WTC11 (cell line): ENCODE results near the gene CAPN15. TPM values are rescaled to one million over a fixed set of nuclear protein-coding genes. Genes with fewer than 3 reads are reported as not detected.

Experiments
- ATAC-seq: fragments of 200-7000 bp; cut with Tn5 transposase; 2 replicates; pipeline ENCODE4 v1.10.0; 2021; ENCODE audit warnings: mild to moderate bottlenecking, moderate library complexity
- CTCF ChIA-PET: fragments of 300-600 bp; sonication (Branson Sonifier 250); formaldehyde crosslinking; loops from one replicate; lab custom pipeline; 2021; ENCODE audit warnings: antibody characterized with exemption; lab: Charles Lee
- POLR2A ChIA-PET: fragments of 350-600 bp; sonication (Branson Sonifier 250); formaldehyde crosslinking; loops from one replicate; lab custom pipeline; 2021; ENCODE audit warnings: antibody characterized with exemption; lab: Charles Lee
- DNase-seq: peaks from one replicate; pipeline ENCODE4 v3.0.0; 2021; ENCODE audit warnings: low spot score
- H3K27ac Mint-ChIP-seq: 2 replicates; pipeline ENCODE4 v1.8.0; 2021; ENCODE audit warnings: mixed read lengths
- H3K27me3 Mint-ChIP-seq: 2 replicates; pipeline ENCODE4 v1.8.0; 2021; ENCODE audit warnings: low read depth, mild to moderate bottlenecking, moderate library complexity, mixed read lengths
- H3K36me3 Mint-ChIP-seq: 2 replicates; pipeline ENCODE4 v1.8.0; 2021; ENCODE audit warnings: mixed read lengths
- H3K4me1 Mint-ChIP-seq: 2 replicates; pipeline ENCODE4 v1.8.0; 2022; ENCODE audit warnings: mixed read lengths
- H3K4me3 Mint-ChIP-seq: 2 replicates; pipeline ENCODE4 v1.8.0; 2021; ENCODE audit warnings: mild to moderate bottlenecking, moderate library complexity, mixed read lengths
- H3K9me3 Mint-ChIP-seq: 2 replicates; pipeline ENCODE4 v1.8.0; 2021; ENCODE audit warnings: mixed read lengths
- CDX4 ChIP-seq: fragments of 250-450 bp; sonication (Bioruptor Pico); IDR thresholded peaks from 2 replicates; pipeline ENCODE4 v1.9.0; 2021; ENCODE audit warnings: moderate library complexity, mild to moderate bottlenecking, inconsistent platforms, borderline replicate concordance
- CREB1 ChIP-seq: sonication (generic); formaldehyde crosslinking; IDR thresholded peaks from 2 replicates; pipeline ENCODE4 v1.8.0; 2023; ENCODE audit warnings: mild to moderate bottlenecking, missing genetic modification reagents
- E2F1 ChIP-seq: sonication (generic); formaldehyde crosslinking; IDR thresholded peaks from 2 replicates; pipeline ENCODE4 v1.8.0; 2022; ENCODE audit warnings: mild to moderate bottlenecking, missing genetic modification reagents
- ERG ChIP-seq: fragments of 250-450 bp; sonication (Bioruptor Pico); IDR thresholded peaks from 2 replicates; pipeline ENCODE4 v1.8.0; 2021; ENCODE audit warnings: mild to moderate bottlenecking
- ETV6 ChIP-seq: sonication (generic); formaldehyde crosslinking; IDR thresholded peaks from 2 replicates; pipeline ENCODE4 v1.8.1; 2022; ENCODE audit warnings: mild to moderate bottlenecking, missing genetic modification reagents
- HMGXB4 ChIP-seq: sonication (generic); formaldehyde crosslinking; IDR thresholded peaks from 2 replicates; pipeline ENCODE4 v1.8.1; 2023; ENCODE audit warnings: mild to moderate bottlenecking, moderate library complexity, missing genetic modification reagents
- IRF2 ChIP-seq: sonication (generic); formaldehyde crosslinking; IDR thresholded peaks from 2 replicates; pipeline ENCODE4 v1.8.0; 2022; ENCODE audit warnings: low read depth, missing genetic modification reagents, borderline replicate concordance
- KAT7 ChIP-seq: sonication (generic); formaldehyde crosslinking; IDR thresholded peaks from 2 replicates; pipeline ENCODE4 v1.8.1; 2023; ENCODE audit warnings: missing genetic modification reagents, mild to moderate bottlenecking, borderline replicate concordance
- NFYB ChIP-seq: sonication (generic); formaldehyde crosslinking; conservative IDR thresholded peaks from 2 replicates; pipeline ENCODE4 v1.8.0; 2022; ENCODE audit warnings: low read depth, missing genetic modification reagents
- NR3C1 ChIP-seq: sonication (generic); formaldehyde crosslinking; conservative IDR thresholded peaks from 2 replicates; pipeline ENCODE4 v1.8.1; 2023; ENCODE audit warnings: low read depth, mild to moderate bottlenecking, missing genetic modification reagents
- RORB ChIP-seq: fragments of 250-450 bp; sonication (Bioruptor Pico); IDR thresholded peaks from 2 replicates; pipeline ENCODE4 v1.9.0; 2021; ENCODE audit warnings: mild to moderate bottlenecking
- SOX15 ChIP-seq: fragments of 250-450 bp; sonication (Bioruptor Pico); IDR thresholded peaks from 2 replicates; pipeline ENCODE4 v1.9.0; 2021; ENCODE audit warnings: mild to moderate bottlenecking
- TCF7 ChIP-seq: sonication (generic); formaldehyde crosslinking; IDR thresholded peaks from 2 replicates; pipeline ENCODE4 v1.8.0; 2022; ENCODE audit warnings: mild to moderate bottlenecking, low read depth, missing genetic modification reagents, moderate library complexity
- TEAD1 ChIP-seq: sonication (generic); formaldehyde crosslinking; IDR thresholded peaks from 2 replicates; pipeline ENCODE4 v1.8.0; 2022; ENCODE audit warnings: mild to moderate bottlenecking, missing genetic modification reagents
- ZBTB43 ChIP-seq: sonication (generic); formaldehyde crosslinking; IDR thresholded peaks from 2 replicates; pipeline ENCODE4 v1.8.1; 2023; ENCODE audit warnings: mild to moderate bottlenecking, missing genetic modification reagents
- ZMAT4 ChIP-seq: fragments of 250-450 bp; sonication (Bioruptor Pico); IDR thresholded peaks from 2 replicates; pipeline ENCODE4 v1.9.0; 2021; ENCODE audit warnings: mild to moderate bottlenecking
- ZNF121 ChIP-seq: sonication (generic); formaldehyde crosslinking; IDR thresholded peaks from 2 replicates; pipeline ENCODE4 v1.8.0; 2023; ENCODE audit warnings: missing genetic modification reagents
- ZNF232 ChIP-seq: sonication (generic); formaldehyde crosslinking; IDR thresholded peaks from 2 replicates; pipeline ENCODE4 v1.8.0; 2022; ENCODE audit warnings: mild to moderate bottlenecking, missing genetic modification reagents
- ZNF263 ChIP-seq: sonication (generic); formaldehyde crosslinking; IDR thresholded peaks from 2 replicates; pipeline ENCODE4 v1.8.1; 2022; ENCODE audit warnings: low read depth, mild to moderate bottlenecking, moderate library complexity, missing genetic modification reagents
- ZNF396 ChIP-seq: fragments of 250-450 bp; sonication (Bioruptor Pico); IDR thresholded peaks from 2 replicates; pipeline ENCODE4 v1.8.0; 2021; ENCODE audit warnings: mild to moderate bottlenecking, moderate library complexity, borderline replicate concordance
- ZNF416 ChIP-seq: fragments of 250-450 bp; sonication (Bioruptor Pico); IDR thresholded peaks from 2 replicates; pipeline ENCODE4 v1.9.0; 2021; ENCODE audit warnings: mild to moderate bottlenecking, inconsistent platforms
- ZNF423 ChIP-seq: fragments of 250-450 bp; sonication (Bioruptor Pico); IDR thresholded peaks from 2 replicates; pipeline ENCODE4 v2.1.2; 2022; ENCODE audit warnings: mild to moderate bottlenecking, moderate library complexity
- ZNF512 ChIP-seq: sonication (generic); formaldehyde crosslinking; IDR thresholded peaks from 2 replicates; pipeline ENCODE4 v1.8.1; 2022; ENCODE audit warnings: missing genetic modification reagents, borderline replicate concordance
- ZNF671 ChIP-seq: fragments of 250-450 bp; sonication (Bioruptor Pico); IDR thresholded peaks from 2 replicates; pipeline ENCODE4 v1.8.0; 2021; ENCODE audit warnings: mild to moderate bottlenecking
- total RNA-seq: library from RNA; stranded (reverse); gene quantifications from 3 replicates; pipeline ENCODE4 v1.2.3, GENCODE V29; 2021

Gene CAPN15
- total RNA-seq, 1 experiment from 2014 or later = 110 TPM

- Mint-ChIP-seq H3K4me3 (peak overlapping the region; percentile 62), H3K27me3 (peaks cover 29% of the 10 kb centered on the region), H3K27ac (no peak overlapping the region), H3K4me1 (no peaks in the 10 kb centered on the region), H3K9me3 (no peaks in the 10 kb centered on the region), H3K36me3 (no peaks in the 10 kb centered on the region)
- TF ChIP-seq ZNF121 (CRISPR knock-in tag) = no peak
- TF ChIP-seq E2F1 (CRISPR knock-in tag) = no peak
- TF ChIP-seq HMGXB4 (CRISPR knock-in tag) = no peak
- no peak for TF ChIP-seq ZNF263 (CRISPR knock-in tag)
- no peak for TF ChIP-seq IRF2 (CRISPR knock-in tag)
- TF ChIP-seq NFYB (CRISPR knock-in tag) = no peak
- TF ChIP-seq CREB1 = no peak
- no peak for TF ChIP-seq ETV6 (CRISPR knock-in tag)
- TF ChIP-seq ZMAT4 = no peak
- peak; percentile 19 for ATAC-seq
- POLR2A ChIA-PET = no interaction called here
- CTCF ChIA-PET = interaction anchor here (0.9 to 1.5 kb wide), 7 partner anchors 10 to 168 kb away, joined by 3 to 5 read pairs (median 4); no protein-coding TSS in a partner anchor
- no peak for DNase-seq
These were observed 32.1 kb downstream of the CAPN15 start for GRCh38 chr16:559411-560203.

GRCh38 chr16:560204-560700 is 32.7 kb downstream of the CAPN15 start, which contains the start of gene PRR35:
Gene PRR35, plus strand, starts transcription at chr16:560394. Its CDS starts 2,901 bp downstream, at chr16:563295.
- ATAC-seq = no peak

GRCh38 chr16:560701-561412 is 33.3 kb downstream of the CAPN15 start:
- Mint-ChIP-seq H3K27ac (no peak overlapping the region), H3K4me1 (peaks cover 3% of the 10 kb centered on the region; the same call in 1 of the 2 replicates), H3K27me3 (peaks cover 29% of the 10 kb centered on the region), H3K4me3 (no peak overlapping the region), H3K9me3 (no peaks in the 10 kb centered on the region), H3K36me3 (no peaks in the 10 kb centered on the region)
- ATAC-seq = no peak
- CTCF ChIA-PET = no interaction called here
- POLR2A ChIA-PET = no interaction called here
- no peak for DNase-seq
- TF ChIP-seq ERG (CRISPR knock-in tag) (no peak), CDX4 (CRISPR knock-in tag) (no peak), TCF7 (CRISPR knock-in tag) (no peak), ZNF416 (CRISPR knock-in tag) (no peak), KAT7 (CRISPR knock-in tag) (no peak), SOX15 (CRISPR knock-in tag) (no peak), ZNF396 (CRISPR knock-in tag) (no peak), RORB (CRISPR knock-in tag) (no peak), ZNF671 (CRISPR knock-in tag) (no peak), ETV6 (CRISPR knock-in tag) (no peak), ZBTB43 (CRISPR knock-in tag) (no peak), ZNF232 (CRISPR knock-in tag) (no peak), ZNF512 (CRISPR knock-in tag) (no peak)

More at GRCh38 chr16:560204-560700, 32.7 kb downstream of the CAPN15 start, which contains the start of gene PRR35:
- ChIA-PET POLR2A (no interaction called here), CTCF (interaction anchor here (1.2 kb wide), 1 partner anchor 19 kb away, joined by 5 read pairs; no protein-coding TSS in a partner anchor)
- H3K36me3 Mint-ChIP-seq = no peaks in the 10 kb centered on the region
- no peak for DNase-seq
- H3K4me1 Mint-ChIP-seq = no peaks in the 10 kb centered on the region
- TF ChIP-seq ZNF423 (CRISPR knock-in tag) = no peak
- no peak for TF ChIP-seq TEAD1 (CRISPR knock-in tag)
- TF ChIP-seq NR3C1 = no peak
- peaks cover 29% of the 10 kb centered on the region for H3K27me3 Mint-ChIP-seq
- H3K4me3 Mint-ChIP-seq = peak within 1 kb of the TSS; percentile 62
- no peaks in the 10 kb centered on the region for H3K9me3 Mint-ChIP-seq
- no peak within 1 kb of the TSS for H3K27ac Mint-ChIP-seq
